ENCODE results near the gene NSD1.
"Not testable (repeated sequence)": the region's sequence is repeated elsewhere in the genome, so short reads cannot be mapped to it uniquely, and the experiment has no call there.

Gene NSD1

DNA sequence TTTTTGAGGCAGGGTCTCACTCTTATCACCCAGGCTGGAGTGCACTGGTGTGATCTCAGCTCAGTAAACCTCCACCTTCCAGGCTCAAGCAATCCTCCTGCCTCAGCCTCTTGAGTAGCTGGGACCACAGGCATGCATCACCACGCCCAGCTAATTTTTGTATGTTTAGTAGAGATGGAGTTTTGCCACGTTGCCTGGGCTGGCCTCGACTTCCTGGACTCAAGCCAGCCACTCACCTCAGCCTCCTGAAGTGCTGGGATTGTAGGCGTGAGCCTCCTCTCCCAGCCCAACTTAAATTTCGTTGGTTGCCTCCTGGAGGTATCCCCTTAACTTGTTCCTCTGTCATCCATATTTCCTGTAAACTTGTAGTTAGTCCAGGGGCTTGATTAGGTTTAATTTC is 122.7 kb downstream of the NSD1 start:
- TF ChIP-seq, protein P1, sequence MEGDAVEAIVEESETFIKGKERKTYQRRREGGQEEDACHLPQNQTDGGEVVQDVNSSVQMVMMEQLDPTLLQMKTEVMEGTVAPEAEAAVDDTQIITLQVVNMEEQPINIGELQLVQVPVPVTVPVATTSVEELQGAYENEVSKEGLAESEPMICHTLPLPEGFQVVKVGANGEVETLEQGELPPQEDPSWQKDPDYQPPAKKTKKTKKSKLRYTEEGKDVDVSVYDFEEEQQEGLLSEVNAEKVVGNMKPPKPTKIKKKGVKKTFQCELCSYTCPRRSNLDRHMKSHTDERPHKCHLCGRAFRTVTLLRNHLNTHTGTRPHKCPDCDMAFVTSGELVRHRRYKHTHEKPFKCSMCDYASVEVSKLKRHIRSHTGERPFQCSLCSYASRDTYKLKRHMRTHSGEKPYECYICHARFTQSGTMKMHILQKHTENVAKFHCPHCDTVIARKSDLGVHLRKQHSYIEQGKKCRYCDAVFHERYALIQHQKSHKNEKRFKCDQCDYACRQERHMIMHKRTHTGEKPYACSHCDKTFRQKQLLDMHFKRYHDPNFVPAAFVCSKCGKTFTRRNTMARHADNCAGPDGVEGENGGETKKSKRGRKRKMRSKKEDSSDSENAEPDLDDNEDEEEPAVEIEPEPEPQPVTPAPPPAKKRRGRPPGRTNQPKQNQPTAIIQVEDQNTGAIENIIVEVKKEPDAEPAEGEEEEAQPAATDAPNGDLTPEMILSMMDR (IDR thresholded peaks at IDR 0.05; ENCODE audit: low read depth, low read length), result no peak
- no peak for DNase-seq
- Histone ChIP-seq H3K27ac (no peak overlapping the region), H3K4me3 (ENCODE audit: low read depth, low read length) (no peak overlapping the region), H3K36me3 (peaks cover 5% of the 10 kb centered on the region; the same call in 1 of the 2 replicates), H3K9me3 (ENCODE audit: severe bottlenecking) (no peaks in the 10 kb centered on the region), H3K27me3 (ENCODE audit: insufficient read depth, low read depth, severe bottlenecking) (no peaks in the 10 kb centered on the region)

DNA sequence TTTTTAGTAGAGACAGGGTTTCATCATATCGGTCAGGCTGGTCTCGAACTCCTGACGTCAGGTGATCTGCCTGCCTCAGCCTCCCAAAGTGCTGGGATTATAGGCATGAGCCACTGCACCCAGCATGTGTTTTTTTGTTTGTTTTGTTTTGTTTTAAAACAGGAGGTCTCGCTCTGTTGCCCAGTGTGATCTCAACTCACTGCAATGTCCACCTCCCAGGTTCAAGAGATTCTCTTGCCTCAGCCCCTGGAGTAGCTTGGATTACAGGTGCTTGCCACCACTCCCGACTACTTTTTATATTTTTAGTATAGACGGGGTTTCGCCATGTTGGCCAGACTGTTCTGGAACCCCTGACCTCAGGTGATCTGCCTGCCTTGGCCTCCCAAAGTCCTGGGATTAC is 125.1 kb downstream of the NSD1 start:
- not testable (repeated sequence) for H3K36me3 ChIP-seq; H3K9me3 ChIP-seq (ENCODE audit: severe bottlenecking); H3K27me3 ChIP-seq (ENCODE audit: insufficient read depth, low read depth, severe bottlenecking); DNase-seq; H3K27ac ChIP-seq; H3K4me3 ChIP-seq (ENCODE audit: low read depth, low read length)

DNA sequence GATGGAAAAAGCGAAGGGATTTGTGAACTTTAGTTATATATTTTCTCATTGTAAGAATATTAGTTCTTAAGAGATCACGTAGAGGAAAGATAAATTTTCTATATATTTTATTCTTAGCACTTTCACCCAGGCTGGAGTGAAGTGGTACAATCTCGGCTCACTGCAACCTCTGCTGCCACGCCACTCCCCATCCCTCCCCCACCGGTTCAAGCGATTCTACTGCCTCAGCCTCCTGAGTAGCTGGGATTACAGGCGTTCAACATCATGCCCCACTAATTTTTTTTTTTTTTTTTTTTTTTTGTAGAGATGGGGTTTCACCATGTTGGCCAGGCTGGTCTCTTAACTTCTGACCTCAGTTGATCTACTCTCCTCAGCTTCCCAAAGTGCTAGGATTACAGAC is 127.4 kb downstream of the NSD1 start:
- Histone ChIP-seq H3K9me3 (ENCODE audit: severe bottlenecking) (no peaks in the 10 kb centered on the region), H3K27ac (no peak overlapping the region), H3K4me3 (ENCODE audit: low read depth, low read length) (no peak overlapping the region), H3K36me3 (no peaks in the 10 kb centered on the region), H3K27me3 (ENCODE audit: insufficient read depth, low read depth, severe bottlenecking) (no peaks in the 10 kb centered on the region)
- no peak for DNase-seq
- TF ChIP-seq, protein P1 (IDR thresholded peaks at IDR 0.05; ENCODE audit: low read depth, low read length), result no peak

DNA sequence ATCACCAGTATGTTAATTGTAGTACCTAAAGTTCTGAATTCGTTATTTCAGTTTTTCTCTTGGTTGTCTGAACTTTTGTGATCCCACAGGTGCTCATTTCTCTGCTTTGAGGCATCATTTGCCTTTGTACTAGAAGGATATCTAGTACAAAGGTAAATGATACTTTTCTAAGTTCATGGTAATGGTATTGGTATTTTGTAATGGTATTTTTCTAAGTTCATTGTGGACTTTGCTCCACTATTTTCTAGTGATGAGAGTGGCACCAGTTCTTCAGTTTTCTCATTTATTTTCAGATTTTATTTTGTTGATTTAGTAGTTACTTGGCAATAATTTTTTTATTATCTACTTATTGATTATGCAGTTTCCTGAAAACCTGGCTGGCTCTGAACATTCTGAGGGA is 127.9 kb downstream of the NSD1 start:
- no peak overlapping the region for H3K27ac ChIP-seq
- H3K27me3 ChIP-seq (ENCODE audit: insufficient read depth, low read depth, severe bottlenecking), result no peaks in the 10 kb centered on the region
- TF ChIP-seq, protein P1 (IDR thresholded peaks at IDR 0.05; ENCODE audit: low read depth, low read length), result no peak
- H3K9me3 ChIP-seq (ENCODE audit: severe bottlenecking), result no peaks in the 10 kb centered on the region
- no peak for DNase-seq
- H3K4me3 ChIP-seq (ENCODE audit: low read depth, low read length), result no peak overlapping the region
- no peaks in the 10 kb centered on the region for H3K36me3 ChIP-seq

DNA sequence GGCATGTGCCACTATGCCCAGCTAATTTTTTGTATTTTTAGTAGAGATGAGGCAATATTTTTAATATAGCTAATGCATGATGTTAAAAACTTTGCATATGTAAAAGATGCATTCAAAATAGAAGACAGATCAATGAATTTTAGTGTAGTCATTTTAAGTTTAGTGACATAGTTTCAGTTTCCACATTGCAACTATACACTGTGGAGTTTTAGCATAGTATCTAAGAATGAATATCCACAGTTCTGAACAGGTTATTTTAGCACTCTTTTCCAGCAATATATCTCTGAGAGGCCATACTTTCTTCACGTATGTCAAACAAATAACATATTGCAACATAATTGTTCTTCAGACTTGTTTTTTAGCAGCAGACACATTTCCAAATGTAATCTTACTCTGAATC is 130.6 kb downstream of the NSD1 start:
- TF ChIP-seq, protein P1 (IDR thresholded peaks at IDR 0.05; ENCODE audit: low read depth, low read length), result no peak
- no peak for DNase-seq
- H3K36me3 ChIP-seq, result peaks cover 3% of the 10 kb centered on the region; the same call in 1 of the 2 replicates
- H3K4me3 ChIP-seq (ENCODE audit: low read depth, low read length), result no peak overlapping the region
- H3K27me3 ChIP-seq (ENCODE audit: insufficient read depth, low read depth, severe bottlenecking), result no peaks in the 10 kb centered on the region
- no peak overlapping the region for H3K27ac ChIP-seq
- H3K9me3 ChIP-seq (ENCODE audit: severe bottlenecking), result no peaks in the 10 kb centered on the region

DNA sequence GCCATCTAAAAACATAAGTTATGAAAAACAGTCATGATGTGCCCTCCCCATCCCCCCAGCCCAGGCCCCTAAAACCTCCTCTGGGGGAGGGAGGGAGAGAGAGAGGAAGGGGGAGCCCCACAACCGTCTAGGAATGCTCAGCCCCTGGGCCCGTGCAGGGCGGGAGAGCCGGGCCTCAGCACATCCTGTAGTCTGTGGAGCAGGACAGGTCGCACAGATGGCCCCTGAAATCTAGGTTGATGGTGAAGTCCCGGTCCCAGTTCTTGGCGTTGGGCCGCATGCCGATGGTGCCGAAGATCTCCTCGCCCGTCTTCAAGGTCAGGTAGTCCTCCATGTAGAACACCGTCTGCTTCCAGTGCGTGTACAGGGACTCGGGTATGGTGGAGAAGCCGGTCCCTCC is 131.8 kb downstream of the NSD1 start:
- H3K36me3 ChIP-seq, result peaks cover 7% of the 10 kb centered on the region
- DNase-seq, result no peak
- TF ChIP-seq, protein P1 (IDR thresholded peaks at IDR 0.05; ENCODE audit: low read depth, low read length), result no peak

More for the DNA sequence above, 131.8 kb downstream of the NSD1 start:
- Histone ChIP-seq H3K27me3 (ENCODE audit: insufficient read depth, low read depth, severe bottlenecking) (no peaks in the 10 kb centered on the region), H3K9me3 (ENCODE audit: severe bottlenecking) (no peaks in the 10 kb centered on the region), H3K4me3 (ENCODE audit: low read depth, low read length) (no peak overlapping the region), H3K27ac (no peak overlapping the region)

Data from WERI-Rb-1 (cell line).